RWPE1 (cell line): ENCODE data around the gene SGPP2.
"Not testable (repeated sequence)": the region's sequence is repeated elsewhere in the genome, so short reads cannot be mapped to it uniquely, and the experiment has no call there.

Source experiments
- CTCF ChIA-PET: fragments of 350-600 bp; sonication (Branson Sonifier 250); formaldehyde crosslinking; extraction: SDS; loops from one replicate; lab custom pipeline; 2021; lab: Yijun Ruan, JAX
- POLR2A ChIA-PET: fragments of 400-600 bp; formaldehyde crosslinking; extraction: SDS; loops from one replicate; lab custom pipeline; 2020; ENCODE audit warnings: antibody characterized with exemption; ENCODE audit not compliant: low non-redundant PET; lab: Yijun Ruan, JAX
- DNase-seq: peaks from one replicate; pipeline ENCODE4 v3.0.0; 2012; ENCODE audit warnings: low spot score
- H3K27ac ChIP-seq: fragments of 450-650 bp; 2 replicates; pipeline ENCODE4 v1.5.1; 2017
- CTCF ChIP-seq: fragments of 450-650 bp; conservative IDR thresholded peaks from 2 replicates; pipeline ENCODE4 v1.5.1; 2017; ENCODE audit warnings: low read depth, mild to moderate bottlenecking

SGPP2 gene

DNA sequence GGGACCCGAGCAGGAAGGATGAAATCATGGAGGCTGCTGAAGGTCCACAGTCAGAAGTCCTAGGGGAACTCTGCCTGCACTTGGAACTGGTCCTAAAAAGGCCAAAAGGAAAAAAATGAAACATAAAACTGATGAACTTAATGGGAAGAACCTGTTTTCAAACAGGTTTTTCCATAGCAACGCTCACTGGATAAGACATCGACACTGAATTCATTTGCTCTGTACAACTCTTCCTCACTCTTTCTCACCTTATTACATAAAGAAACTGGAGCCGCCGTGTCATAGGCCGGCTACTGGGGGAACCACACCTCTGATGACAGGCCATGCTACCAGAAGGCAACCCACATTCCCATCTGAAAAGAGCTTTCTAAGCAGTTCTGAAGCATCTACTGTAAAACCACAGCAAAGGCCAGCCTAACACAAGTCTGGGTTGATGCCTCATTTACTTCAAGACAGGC lies 147.9 kb downstream of the SGPP2 start:
- POLR2A ChIA-PET = no interaction called here

DNA sequence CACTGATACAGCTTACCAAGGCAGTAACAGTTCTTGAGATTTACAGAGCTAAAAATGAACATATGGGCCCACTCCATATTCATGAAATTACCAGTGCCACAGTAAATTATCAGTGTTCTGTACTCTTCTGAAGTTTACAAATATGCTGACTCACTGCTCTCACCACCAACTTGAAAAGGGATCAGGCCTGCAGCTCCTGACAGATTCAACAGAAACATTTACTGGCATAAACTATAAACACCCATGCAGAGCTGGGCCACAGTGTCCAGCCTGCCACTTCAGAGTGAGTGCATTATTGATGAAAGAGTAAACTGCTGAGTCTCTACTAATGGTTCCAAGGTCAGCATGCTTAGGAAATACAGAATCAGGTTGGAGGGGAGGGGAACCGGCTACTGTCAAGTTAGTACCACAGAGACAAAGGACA lies 148.4 kb downstream of the SGPP2 start:
- no peak overlapping the region for H3K27ac ChIP-seq
- DNase-seq = no peak
- ChIA-PET POLR2A (no interaction called here), CTCF (no interaction called here)
- no peak for TF ChIP-seq CTCF

More for the DNA sequence above, 147.9 kb downstream of the SGPP2 start:
- H3K27ac ChIP-seq = no peak overlapping the region
- TF ChIP-seq CTCF = no peak
- CTCF ChIA-PET = no interaction called here
- no peak for DNase-seq

GRCh38 chr2:222575618-222576017 lies 151.3 kb downstream of the SGPP2 start:
- TF ChIP-seq CTCF = no peak
- ChIA-PET CTCF (no interaction called here), POLR2A (no interaction called here)
- no peak overlapping the region for H3K27ac ChIP-seq
- no peak for DNase-seq

DNA sequence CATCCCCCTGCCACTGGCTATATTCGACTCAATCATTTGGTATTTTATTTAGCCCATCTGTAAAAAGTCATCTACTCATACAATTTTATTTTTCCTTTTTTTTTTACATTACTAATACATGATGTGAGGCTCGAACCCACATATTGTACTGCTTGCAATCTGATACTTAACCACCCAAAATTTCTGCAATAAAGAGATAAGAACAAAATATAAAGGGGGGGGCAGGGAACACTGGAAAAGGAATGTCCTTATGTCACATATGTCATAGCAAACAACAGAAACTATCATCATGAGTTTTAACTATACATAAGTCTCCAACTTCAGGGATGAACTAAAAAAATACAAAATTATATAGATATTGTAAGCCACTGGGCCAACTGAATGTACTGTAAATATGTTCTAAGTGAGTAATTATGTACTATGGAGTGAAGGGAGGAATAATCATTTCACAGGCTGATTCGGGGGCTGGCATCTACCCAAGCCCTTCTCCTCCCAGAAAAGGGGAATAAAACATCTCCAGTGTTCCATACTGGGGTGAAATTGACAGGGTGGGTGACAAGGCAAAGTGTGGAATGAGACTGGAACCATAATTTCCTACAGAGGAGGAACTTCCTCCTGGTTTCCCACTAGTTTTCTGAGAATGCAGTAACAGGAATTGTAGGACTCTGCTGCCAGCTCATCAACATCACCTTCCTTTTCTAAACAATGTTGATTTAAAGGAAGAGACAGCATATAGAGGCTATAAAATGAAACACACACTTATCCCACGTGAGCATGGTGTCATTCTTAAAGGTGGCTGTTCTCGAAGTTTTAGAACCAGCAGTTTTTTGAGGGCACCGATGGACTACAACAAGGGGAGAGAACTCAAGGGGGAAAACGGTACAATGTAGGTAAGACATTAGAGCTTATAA lies 152.1 kb downstream of the SGPP2 start:
- no peak overlapping the region for H3K27ac ChIP-seq
- TF ChIP-seq CTCF = no peak
- no peak for DNase-seq
- POLR2A ChIA-PET = no interaction called here
- CTCF ChIA-PET = interaction anchor here (0.6 kb wide), 1 partner anchor 99 kb away, joined by 3 read pairs; no protein-coding TSS in a partner anchor

DNA sequence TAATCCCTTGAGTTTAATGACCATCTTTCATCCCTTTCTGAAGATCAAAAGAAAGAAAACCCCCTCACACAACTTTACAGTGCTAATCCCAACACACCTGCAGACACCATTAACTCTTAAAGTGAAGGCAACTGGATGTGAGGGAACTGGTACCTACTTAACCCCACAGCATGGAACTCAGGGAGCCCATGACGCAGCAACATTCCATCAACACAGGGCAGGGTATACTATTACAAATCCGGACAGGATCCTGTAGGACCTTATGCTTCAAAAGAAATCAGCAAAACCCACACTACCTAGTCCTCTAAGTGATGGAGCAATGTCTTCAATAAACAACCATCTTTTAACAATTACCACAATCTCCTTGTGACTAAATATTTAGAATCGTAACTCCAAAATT lies 153.0 kb downstream of the SGPP2 start:
- POLR2A ChIA-PET = no interaction called here
- no peak for DNase-seq
- CTCF ChIA-PET = no interaction called here
- no peak for TF ChIP-seq CTCF
- H3K27ac ChIP-seq = no peak overlapping the region

DNA sequence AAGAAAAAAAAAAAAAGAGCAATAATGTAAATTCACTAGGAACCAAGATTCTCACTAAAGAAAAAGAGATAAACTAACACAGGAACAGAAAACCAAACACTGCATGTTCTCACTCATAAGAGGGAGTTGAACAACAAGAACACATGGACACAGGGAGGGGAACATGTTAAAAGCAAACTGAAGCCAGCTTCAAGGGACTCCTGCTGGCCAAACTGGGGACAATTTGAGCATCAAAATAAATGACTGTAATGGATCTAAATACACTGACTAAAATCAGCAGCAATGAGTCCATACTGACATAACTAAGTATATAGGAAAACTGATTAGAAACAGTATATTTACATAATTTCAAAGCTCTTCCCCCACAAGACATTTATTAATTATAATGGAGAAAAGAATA lies 158.6 kb downstream of the SGPP2 start:
- CTCF ChIA-PET = interaction anchor here (2.0 kb wide), 1 partner anchor 265 kb away, joined by 7 read pairs; no protein-coding TSS in a partner anchor
- no peak overlapping the region for H3K27ac ChIP-seq
- no peak for DNase-seq
- no peak for TF ChIP-seq CTCF
- POLR2A ChIA-PET = interaction anchor here (0.5 kb wide), 1 partner anchor 364 kb away, joined by 3 read pairs; no protein-coding TSS in a partner anchor

- POLR2A ChIA-PET, CTCF ChIA-PET, H3K27ac ChIP-seq, DNase-seq: not testable (repeated sequence)
These were observed 160.2 kb downstream of the SGPP2 start for GRCh38 chr2:222584589-222584988.
